ENCODE results near the gene NTN3.

Gene NTN3

DNA sequence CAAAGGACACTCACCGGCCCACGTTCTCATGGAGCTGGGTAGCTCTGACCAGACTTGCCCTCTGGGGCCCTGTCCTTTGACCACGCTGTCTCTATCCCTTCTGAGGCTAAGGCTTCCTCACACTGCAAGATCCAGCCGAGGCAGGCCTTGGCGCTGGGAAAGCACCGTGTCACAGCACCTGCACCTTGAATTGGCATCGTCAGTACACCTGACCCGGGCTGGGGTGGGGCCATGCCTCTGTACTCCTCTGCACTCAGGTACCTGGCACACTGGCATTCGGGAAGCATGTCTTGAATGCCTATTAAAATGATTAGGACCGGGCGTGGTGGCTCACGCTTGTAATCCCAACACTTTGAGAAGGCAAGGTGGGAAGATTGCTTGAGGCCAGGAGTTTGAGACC lies 9.9 kb downstream of the NTN3 start:
- no peak for DNase-seq

- no peak for DNase-seq
Measured at GRCh38 chr16:2481676-2482075, 10.6 kb downstream of the NTN3 start.

DNA sequence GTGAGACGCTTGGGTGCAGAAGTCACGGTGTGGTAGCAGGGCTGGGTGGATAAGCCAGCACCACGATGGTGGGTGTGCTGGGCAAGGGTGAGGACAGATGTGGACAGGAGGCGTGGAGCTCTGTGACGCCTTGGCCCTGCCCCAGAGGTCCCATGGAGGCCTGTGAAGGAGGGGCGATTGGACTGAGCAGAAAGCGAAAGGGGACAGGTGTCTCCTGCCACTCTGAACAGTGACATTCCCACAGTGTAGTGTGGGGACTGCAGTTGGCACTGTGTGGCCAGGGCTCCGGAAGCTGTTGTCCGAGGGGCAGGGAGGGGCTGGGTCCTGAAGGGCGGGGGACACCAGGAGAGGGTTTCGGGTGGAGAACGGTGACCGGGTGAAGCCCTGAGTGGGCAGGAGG lies 11.2 kb downstream of the NTN3 start:
- DNase-seq: no peak

GRCh38 chr16:2482708-2483534 lies 11.8 kb downstream of the NTN3 start:
- peak; percentile 52 for DNase-seq

DNA sequence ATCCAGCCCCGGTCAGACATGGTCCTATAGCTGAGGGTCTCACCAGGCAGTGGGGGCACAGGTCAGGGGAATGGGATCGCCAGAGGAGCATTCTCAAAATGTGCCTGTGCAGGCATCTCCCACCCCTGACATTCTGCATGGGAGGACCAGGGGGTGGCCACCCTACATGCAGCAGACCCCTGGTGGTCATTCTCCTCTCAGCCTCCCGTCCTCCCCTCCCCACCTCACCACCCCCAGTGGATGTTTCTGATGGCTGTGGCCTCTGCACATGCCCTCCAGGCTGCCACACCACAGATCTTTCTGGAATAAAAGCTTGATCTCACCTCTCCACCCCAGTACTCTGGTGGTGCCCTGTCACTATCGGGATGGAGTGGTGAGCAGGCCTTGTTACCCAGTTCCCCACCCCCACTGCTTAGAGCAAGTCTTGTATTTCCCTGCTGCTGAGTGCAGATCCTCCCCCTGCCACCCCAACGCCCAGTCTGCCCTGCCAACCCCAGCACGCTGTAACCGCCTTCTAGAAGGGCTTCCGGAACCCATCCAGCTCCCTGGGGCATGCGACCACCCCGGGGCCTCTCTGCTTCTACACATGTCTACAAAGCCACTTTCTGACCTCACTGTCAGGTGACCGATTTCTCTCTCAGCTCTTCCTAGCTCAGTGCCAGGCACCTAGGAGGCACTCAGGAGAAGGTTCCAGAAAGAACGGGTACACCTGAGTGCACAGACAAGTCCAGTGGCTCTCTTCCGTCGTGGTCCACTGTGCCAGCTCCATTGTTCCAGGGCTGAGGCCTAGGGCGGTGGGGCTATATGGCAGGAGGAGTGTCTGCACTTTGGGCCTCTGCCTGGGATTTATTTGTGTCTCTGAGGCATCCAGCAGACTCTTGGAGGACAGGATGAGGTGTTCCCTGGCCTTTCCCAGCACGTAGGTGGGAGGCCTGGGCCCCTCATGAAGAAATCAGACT lies 13.1 kb downstream of the NTN3 start:
- DNase-seq: no peak

DNA sequence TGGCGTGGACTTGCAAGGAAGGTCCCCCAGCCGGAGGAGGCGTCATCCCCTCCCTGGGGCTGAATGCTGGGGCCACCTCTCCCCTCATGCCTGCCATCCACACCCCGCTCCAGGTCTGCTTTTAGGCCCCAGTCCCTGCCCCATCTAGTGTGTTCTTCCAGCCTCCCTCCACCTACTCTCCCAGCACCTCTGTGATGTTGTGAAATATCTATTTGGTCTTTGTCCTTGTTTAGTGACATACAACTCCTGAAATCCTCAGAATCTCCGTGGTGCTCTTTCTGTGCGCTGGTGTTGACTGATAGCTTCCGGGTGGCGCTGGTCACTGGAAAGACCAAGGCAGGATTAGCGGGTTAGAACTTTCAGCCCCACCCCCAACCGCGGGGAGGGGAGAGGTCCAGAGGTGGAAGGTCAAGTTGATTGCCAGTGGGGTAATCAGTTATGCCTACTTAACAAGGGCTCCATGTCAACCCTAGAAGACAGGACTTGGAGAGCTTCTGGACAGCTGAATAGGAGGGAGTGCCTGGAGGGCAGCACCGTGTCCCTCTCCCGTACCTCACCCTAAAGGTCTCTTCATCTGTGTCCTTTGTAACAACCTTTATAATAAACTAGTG lies 13.9 kb downstream of the NTN3 start:
- no peak for DNase-seq

DNA sequence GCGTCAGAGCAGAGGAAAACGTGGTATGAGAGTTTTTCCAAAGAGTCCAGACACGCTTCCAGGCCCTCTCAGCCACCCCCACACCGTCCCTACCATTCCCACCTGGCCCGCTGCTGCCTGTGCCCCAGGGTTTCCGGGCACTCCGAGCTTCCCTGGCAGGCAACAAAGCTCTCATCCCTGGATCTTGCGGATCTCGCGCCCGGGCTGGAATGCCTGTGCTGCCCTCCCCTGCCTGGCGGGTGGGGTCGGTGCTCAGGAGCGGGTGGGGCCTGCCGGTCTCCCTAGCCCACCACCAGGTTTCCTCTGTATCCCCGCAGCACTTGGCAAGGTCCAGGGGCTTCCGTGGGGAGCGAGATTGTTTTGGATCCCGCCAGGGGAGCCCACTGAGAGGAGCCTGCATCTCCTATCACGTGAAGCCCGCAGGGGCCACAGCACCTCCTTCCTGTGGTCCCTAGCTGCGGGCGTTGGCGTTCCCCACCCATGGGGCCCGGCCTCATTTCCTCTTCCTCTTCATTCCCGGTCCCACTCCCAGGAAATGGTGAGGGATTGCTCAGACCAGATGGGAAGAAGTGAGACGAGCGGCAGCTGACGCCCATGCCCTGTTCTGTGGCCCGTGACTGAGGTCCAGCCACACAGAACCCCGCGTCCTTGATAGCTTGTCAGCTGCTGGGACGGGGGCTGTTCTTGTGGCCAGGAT lies 14.9 kb downstream of the NTN3 start:
- no peak for DNase-seq

DNA sequence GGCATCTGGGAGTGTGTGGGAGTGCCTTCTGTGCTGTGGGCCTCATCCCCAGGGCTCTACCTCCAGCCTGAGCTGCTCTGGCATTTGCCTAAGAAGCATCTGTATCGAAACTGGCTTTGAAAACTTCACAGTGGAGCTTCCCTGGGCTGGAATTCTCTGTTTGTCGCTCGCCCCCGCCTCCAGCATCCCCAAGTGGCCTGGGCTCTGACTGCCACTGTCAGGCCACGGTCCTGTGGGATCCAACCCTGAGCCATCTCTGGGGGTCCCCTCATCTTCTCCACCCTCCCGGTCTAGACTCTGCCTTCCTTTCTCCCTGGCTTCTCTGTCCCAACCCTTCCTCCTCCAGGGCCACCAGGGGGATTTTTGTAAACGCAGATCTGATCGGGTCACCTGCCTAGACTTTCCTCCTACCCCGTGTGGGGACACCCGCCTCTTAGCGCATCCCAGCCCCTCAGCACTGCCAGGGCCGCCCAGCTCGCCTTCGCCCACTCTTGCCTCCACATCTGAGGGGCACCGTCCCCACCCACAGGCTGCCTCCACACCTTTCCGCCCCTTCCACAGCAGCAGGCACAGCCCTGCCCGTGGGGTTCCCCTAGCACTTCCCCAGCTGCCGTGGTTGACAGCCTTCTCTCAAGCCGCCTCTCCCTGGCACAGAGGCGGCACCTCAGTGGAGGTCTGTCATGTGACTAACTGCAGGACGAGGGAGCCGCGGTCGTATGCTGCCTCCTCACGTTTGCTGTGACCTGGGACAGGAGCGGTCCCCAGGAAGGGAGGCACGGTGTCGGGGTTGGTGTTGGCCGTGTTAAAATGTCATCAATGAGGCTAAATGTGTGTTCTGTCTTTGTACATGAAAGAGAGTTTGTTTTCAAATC lies 15.8 kb downstream of the NTN3 start:
- DNase-seq: no peak

GRCh38 chr16:2487517-2487842 lies 16.4 kb downstream of the NTN3 start:
- DNase-seq: no peak

DNA sequence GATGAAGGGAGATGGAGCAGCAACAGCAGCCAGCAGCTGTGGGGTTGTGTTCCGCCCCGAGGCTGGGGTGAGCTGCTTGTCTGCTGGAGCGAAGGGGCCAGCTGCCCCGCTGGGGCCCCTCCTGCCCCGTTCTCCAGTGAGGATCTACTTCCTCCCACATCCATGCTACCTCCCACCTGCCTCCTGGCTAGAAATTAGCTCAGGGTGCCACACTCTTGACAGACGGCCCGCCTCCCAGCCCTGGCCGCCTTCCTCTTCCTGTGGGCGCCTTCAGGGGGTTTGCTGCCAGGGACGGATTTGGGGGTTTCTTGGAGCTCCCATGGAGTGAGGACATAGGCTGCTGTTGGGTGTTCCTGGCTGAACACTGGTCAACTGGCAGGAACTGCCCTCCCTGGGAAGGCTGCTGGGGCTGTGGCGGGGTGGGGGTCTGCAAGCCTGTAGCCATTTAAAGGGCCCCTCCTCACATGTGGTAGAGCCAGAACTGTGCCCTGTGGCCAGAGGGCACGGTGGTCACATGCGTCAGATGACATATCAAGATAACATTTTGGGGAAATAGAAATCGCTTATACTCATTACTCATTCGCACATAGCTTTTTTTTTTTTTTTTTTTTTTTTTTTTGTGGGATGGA lies 16.9 kb downstream of the NTN3 start:
- no peak for DNase-seq

DNA sequence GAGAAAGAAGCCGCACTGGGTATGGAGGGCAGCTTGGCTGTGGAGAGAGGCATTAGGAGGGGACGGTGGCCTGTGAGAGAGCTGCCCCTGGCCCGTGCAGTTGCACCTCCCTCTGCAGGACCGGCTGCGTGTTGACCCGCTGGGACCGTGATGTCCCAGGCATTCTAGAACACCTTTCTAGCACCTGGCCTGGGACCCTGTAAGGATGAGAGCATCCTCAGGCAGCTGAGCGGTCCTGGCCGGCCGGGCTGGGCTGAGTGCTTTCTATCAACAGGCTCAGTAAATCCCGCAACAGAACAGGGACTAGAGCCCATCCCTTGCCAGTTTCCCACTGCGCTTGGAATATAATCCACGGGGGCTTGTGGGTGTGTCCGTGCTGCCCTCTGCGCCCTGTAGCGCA lies 18.5 kb downstream of the NTN3 start:
- DNase-seq: no peak

DNA sequence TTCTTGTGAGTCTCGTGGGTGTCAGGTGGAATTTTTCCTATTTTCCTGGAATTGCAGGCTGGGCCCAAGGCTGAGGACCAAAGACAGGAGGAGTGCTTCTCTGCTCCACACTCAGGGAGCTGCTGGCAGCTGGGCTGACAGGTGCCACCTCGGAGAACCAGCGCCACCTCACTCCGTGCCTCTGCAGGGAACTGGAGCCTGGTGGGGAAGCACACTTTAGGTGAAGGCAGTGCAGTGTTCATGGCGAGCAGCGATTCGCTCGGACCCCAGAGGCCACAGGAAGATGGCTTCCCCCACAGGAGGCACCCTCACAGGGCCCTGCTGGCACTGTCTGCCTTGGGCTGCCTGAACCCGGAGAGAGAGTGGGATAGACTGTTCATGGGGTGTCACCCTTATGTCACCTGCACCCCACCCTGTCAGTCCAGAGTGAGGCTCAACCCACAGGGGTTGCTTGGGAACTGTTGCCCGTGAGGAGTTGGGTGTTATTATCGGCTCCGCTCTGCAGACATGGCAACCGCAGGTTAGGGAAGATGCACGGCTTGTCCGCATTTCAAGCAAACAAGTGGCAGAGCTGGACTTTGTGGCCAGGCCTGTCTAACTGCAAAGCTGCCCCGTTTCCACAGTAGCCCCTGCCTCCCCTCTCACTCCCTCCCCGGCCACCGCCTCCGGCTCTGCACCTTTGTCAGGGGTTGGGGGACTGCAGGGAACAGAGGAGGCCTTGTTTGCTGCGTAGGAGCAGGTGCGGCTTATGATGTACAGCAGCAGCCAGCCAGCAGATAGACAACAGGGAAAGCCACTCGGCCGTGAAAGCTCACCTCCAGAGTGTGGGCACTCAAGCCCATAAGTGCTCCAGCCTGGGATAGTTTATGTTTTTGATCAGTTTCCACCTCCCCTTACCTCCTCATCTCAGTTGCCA lies 19.4 kb downstream of the NTN3 start:
- DNase-seq: peak; percentile 67

- DNase-seq: no peak
Measured at GRCh38 chr16:2492292-2492691, 21.2 kb downstream of the NTN3 start.

- DNase-seq: no peak
Measured at GRCh38 chr16:2493605-2494004, 22.5 kb downstream of the NTN3 start.

DNA sequence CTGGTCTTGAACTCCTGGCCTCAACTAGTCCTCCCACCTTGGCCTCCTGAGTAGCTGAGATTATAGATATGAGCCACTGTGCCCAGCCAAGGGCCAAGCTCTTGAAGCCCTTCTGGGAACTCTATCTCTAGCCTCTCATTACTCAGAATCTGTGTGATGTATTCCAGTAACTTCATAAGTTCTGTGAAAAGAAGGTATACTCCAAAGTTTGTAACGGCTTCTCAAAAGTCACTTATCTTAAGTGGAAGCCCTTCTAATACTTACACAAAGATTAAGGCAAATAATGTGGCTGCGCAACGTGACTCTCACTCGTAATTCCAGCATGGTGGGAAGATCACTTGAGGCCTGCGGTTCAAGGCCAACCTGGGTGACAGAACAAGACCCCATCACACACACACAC lies 23.5 kb downstream of the NTN3 start:
- DNase-seq: no peak

GRCh38 chr16:2495041-2495440 lies 23.9 kb downstream of the NTN3 start:
- no peak for DNase-seq

DNA sequence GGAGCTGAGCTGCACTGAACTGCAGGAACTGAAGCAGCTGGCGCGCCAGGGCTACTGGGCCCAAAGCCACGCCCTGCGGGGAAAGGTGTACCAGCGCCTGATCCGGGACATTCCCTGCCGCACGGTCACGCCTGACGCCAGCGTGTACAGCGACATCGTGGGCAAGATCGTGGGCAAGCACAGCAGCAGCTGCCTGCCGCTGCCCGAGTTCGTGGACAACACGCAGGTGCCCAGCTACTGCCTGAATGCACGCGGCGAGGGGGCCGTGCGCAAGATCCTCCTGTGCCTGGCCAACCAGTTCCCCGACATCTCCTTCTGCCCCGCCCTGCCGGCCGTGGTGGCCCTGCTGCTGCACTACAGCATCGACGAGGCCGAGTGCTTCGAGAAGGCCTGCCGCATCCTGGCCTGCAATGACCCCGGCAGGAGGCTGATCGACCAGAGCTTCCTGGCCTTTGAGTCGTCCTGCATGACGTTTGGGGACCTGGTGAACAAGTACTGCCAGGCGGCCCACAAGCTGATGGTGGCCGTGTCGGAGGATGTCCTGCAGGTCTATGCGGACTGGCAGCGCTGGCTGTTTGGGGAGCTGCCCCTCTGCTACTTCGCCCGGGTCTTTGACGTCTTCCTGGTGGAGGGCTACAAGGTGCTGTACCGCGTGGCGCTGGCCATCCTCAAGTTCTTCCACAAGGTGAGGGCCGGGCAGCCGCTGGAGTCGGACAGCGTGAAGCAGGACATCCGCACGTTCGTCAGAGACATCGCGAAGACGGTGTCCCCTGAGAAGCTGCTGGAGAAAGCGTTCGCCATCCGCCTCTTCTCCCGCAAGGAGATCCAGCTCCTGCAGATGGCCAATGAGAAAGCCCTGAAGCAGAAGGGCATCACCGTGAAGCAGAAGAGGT lies 25.4 kb downstream of the NTN3 start:
- DNase-seq: no peak

- no peak for DNase-seq
Measured at GRCh38 chr16:2497116-2497630, 26.1 kb downstream of the NTN3 start.
